ENCODE data around the gene ZFP36L2.

DNA sequence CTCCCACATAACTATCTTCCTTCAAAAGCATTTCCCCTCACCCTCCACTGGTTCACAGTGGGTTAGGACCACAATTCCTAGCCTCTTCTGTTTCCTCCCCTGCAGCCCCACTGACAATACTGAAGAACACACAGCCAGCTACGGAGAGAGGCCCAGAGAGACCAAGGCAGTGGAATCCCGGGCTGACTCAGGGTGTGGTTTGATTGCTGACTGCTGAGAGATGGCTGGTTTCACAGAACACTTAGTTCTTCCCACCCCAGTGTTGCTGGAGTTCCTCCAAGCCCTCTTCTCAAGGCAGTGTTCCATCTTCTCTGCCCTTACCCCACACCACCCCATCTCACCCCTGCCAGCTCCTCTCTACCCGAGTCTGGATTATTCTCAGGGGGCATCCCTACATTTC lies 43.3 kb upstream of the ZFP36L2 start:
- TF ChIP-seq, protein P1, sequence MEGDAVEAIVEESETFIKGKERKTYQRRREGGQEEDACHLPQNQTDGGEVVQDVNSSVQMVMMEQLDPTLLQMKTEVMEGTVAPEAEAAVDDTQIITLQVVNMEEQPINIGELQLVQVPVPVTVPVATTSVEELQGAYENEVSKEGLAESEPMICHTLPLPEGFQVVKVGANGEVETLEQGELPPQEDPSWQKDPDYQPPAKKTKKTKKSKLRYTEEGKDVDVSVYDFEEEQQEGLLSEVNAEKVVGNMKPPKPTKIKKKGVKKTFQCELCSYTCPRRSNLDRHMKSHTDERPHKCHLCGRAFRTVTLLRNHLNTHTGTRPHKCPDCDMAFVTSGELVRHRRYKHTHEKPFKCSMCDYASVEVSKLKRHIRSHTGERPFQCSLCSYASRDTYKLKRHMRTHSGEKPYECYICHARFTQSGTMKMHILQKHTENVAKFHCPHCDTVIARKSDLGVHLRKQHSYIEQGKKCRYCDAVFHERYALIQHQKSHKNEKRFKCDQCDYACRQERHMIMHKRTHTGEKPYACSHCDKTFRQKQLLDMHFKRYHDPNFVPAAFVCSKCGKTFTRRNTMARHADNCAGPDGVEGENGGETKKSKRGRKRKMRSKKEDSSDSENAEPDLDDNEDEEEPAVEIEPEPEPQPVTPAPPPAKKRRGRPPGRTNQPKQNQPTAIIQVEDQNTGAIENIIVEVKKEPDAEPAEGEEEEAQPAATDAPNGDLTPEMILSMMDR (IDR thresholded peaks at IDR 0.05) = no peak
- no peak for TF ChIP-seq POLR2A (IDR thresholded peaks at IDR 0.05)

Measured in right lobe of liver (tissue), 4 donors.